Measurements from ENCODE around the gene GABRG3.
A peak's percentile ranks its signal among the peaks of the same experiment; 100 is the strongest.
"Not testable (repeated sequence)": the region's sequence is repeated elsewhere in the genome, so short reads cannot be mapped to it uniquely, and the experiment has no call there.

Gene GABRG3

DNA sequence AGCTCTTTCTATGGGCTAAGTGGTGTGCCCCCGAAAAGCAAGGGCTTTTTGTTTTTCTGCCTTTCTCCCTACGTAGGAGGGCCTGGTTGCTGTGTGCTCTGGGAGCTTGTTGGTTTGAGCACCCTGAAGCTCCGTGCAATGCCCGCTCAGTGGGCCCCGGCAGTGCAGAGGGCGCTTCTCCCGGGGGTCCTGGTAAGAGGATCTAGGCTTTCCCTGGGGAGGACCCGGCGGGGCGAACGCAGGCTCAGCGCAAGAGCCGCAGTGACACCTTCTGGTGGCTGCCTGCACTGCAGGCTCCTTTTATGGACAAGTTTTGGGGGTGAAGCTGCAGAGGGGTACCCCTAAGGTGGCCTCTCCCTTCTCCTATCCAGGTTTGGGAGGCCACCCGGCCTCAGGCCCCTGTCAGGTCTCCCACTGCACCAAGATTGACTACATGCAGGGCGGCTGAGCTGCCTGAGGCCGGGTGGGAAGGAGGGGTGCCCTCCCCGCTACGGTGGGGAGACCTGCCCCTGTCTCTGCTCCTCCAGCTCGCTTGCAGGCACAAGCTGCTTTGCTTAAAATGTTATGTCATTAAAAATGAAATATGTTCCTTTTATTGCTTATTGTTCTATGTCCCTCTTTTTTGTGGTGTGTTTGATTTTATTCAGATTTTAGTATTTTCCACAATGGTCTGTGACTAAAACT lies 387.9 kb downstream of the GABRG3 start:
- DNase-seq: peak; percentile 4

DNA sequence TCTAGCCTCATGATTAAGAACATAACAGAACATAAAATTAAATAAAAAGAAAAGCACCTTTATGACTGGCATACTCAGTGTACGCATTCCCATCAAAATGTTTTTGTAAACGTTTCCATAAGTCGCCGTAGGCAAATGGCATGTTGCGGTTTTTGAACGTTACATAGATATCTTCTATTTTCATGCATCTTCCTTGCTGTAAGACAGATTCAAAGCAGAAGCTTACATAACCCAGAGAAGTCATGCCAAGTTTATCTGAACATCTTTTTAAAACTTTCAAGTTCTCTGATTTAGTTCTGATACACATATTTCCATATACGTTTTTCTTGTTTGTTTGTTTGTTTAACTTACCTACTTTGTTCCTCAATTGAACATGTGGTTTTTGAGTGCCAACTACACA lies 388.6 kb downstream of the GABRG3 start:
- DNase-seq: no peak

- DNase-seq: no peak
Measured at GRCh38 chr15:27360316-27360715, 389.3 kb downstream of the GABRG3 start.

- DNase-seq: no peak
Measured at GRCh38 chr15:27361438-27361837, 390.5 kb downstream of the GABRG3 start.

DNA sequence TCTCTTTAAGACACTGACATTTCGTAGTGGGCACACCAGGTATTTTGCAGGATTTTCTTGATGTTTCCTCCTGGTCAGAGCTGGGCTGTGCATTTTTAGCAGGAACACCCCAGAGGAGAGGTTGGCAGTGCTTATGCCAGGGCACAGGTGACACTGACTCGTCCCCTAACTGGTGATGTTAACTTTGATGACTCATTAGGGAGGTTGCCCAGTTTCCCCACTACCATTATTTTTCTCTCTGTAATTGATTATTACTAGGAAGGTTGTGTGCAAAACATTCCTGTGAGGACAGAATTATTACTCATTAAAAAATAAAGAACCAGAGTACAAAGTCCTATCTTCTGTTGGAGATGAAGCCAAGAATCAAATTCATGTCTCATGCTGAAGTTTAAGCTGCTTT lies 394.5 kb downstream of the GABRG3 start:
- DNase-seq: no peak

- not testable (repeated sequence) for DNase-seq
Measured at GRCh38 chr15:27377391-27377790, 406.4 kb downstream of the GABRG3 start.

GRCh38 chr15:27382361-27383025 lies 411.5 kb downstream of the GABRG3 start:
- DNase-seq: no peak

DNA sequence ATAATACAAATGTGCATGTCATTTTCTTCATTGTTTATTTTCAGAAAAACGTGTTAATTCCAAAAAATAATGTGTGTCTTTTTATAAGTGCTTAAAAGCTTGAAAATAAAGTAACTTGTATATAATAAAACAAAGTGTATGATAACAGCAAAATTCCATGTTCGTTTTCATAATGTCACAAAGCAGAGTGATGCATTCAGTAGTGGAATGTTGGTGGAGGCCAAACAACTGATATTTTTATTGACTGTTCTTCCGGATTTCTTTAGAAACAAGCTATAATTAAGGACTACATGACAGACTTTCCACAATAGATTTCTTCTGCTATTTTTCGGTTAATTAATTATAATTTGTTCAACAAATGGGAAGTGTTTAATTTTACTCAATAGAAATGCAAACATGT lies 412.7 kb downstream of the GABRG3 start:
- DNase-seq: no peak

GRCh38 chr15:27392163-27392562 lies 421.2 kb downstream of the GABRG3 start:
- DNase-seq: no peak

DNA sequence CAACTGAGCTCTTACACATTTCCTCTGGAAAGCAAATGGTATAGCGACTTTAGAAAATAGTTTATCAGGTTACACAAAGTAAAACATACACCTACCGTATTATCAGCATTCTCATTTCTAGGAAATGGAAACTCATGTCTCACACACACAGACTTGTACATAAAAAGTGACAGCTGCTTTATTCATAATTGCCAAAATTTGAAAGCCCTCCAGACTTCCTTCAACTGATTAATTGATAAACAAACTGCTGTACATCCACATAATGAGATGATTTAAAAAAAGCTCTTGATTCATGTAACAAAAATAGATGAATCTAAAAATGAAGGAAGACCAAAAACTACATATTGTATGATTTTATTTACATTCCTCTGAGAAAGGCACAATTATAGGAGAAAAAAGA lies 425.5 kb downstream of the GABRG3 start:
- DNase-seq: no peak

- DNase-seq: no peak
Measured at GRCh38 chr15:27396996-27397395, 426.0 kb downstream of the GABRG3 start.

GRCh38 chr15:27398631-27399161 lies 427.7 kb downstream of the GABRG3 start:
- DNase-seq: no peak

DNA sequence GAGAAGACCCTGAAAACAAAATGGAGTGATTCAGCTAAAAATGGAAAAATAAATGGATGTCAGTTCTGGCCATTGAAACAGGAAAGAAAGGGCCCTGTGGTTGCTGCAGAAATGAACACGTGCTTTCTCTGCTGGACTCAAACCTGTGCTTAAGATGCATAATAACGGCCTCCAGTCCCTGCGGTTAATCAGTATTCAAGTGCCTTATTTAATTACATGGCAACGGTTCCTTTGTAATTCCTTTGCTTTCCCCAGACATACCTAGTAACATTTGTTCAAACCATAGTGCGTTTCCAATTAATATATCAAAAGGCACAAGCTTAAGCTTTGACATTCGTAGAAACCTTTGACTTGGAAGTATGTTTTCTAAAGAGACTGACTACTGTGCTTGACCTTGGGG lies 428.3 kb downstream of the GABRG3 start:
- DNase-seq: no peak

GRCh38 chr15:27401471-27401870 lies 430.5 kb downstream of the GABRG3 start:
- DNase-seq: no peak

GRCh38 chr15:27408428-27408827 lies 437.4 kb downstream of the GABRG3 start:
- no peak for DNase-seq

DNA sequence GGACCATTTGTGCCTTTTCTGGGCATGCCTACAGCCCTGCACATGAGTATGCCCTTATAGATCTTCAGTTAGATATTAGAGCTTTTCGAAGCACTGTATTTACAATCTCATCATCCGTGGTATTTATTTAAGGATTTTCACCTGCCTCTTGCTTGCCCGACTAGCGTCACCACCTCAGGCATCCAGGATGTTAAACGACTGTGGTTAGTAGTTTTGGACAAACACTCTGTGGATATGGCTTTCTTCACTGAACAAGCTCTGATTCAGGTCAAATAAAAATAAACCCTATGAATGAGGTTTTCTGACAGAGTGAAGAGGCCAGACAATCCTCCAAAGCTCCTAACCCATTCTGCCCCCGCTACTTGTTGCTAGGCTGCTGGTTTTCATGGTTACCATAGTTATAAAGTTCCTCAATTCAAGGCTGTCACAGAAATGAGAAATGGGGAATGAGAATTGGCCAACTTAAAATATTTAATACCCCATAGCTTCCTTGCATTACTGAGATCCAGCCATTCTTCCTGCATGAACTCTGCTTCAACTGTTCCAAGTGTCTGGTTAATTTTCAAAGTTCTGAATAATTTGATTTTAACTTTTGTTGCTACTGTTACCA lies 440.1 kb downstream of the GABRG3 start:
- no peak for DNase-seq

- DNase-seq: no peak
Measured at GRCh38 chr15:27412415-27412814, 441.4 kb downstream of the GABRG3 start.

- DNase-seq: no peak
Measured at GRCh38 chr15:27414168-27414870, 443.3 kb downstream of the GABRG3 start.

DNA sequence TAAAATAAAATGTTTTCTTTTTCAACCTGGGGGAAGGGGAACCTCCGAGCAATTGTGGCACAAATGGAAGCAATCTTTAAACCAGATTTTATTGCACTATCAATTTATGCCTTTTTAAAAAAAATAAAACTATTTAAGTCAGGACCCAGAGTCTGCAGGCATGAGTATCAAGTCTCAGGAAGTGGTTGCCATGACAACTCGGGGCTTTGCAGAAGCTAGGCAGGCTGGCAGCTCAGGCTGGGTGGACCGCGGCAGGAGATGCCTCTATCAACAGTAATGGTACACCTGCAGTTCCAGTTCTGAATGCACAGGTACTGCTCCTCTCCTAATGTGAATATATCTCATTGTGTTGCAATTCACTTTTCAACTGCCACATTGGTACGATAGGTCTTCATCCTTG lies 447.7 kb downstream of the GABRG3 start:
- DNase-seq: no peak

- DNase-seq: no peak
Measured at GRCh38 chr15:27422997-27423396, 452.0 kb downstream of the GABRG3 start.

- DNase-seq: no peak
Measured at GRCh38 chr15:27426805-27427204, 455.8 kb downstream of the GABRG3 start.

GRCh38 chr15:27427276-27427675 lies 456.3 kb downstream of the GABRG3 start:
- DNase-seq: no peak

GRCh38 chr15:27428151-27428550 lies 457.2 kb downstream of the GABRG3 start:
- no peak for DNase-seq

DNA sequence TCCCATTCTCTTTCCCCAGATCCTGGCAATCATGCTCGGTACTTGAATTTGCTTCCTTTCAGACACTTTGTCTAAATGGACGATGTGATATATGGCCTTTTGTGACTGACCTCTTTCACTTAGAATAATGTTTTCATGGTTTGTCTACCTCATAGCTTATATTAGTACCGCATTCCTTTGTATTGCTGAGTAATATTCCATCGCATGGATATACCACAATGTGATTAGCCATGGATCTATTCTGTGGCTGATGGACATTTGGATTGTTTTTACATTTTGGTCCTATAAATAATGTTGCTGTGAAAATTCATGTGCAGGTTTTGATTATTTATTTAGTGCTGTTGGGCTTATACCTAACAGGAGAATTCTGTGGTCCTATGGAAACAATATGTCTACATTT lies 458.6 kb downstream of the GABRG3 start:
- DNase-seq: no peak
